ENCODE data around the gene PDE4A.
"Not testable (repeated sequence)": the region's sequence is repeated elsewhere in the genome, so short reads cannot be mapped to it uniquely, and the experiment has no call there.

Gene PDE4A

GRCh38 chr19:10461047-10461949 is 41.0 kb downstream of the PDE4A start:
- DNase-seq (ENCODE audit: extremely low read depth, insufficient read length) = peak; percentile 92
- TF ChIP-seq, protein P1, sequence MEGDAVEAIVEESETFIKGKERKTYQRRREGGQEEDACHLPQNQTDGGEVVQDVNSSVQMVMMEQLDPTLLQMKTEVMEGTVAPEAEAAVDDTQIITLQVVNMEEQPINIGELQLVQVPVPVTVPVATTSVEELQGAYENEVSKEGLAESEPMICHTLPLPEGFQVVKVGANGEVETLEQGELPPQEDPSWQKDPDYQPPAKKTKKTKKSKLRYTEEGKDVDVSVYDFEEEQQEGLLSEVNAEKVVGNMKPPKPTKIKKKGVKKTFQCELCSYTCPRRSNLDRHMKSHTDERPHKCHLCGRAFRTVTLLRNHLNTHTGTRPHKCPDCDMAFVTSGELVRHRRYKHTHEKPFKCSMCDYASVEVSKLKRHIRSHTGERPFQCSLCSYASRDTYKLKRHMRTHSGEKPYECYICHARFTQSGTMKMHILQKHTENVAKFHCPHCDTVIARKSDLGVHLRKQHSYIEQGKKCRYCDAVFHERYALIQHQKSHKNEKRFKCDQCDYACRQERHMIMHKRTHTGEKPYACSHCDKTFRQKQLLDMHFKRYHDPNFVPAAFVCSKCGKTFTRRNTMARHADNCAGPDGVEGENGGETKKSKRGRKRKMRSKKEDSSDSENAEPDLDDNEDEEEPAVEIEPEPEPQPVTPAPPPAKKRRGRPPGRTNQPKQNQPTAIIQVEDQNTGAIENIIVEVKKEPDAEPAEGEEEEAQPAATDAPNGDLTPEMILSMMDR (IDR thresholded peaks at IDR 0.05; ENCODE audit: insufficient read depth, low read length, poor library complexity, severe bottlenecking) = no peak
- H3K36me3 ChIP-seq (ENCODE audit: control insufficient read depth, insufficient read depth, low read length) = peaks cover 4% of the 10 kb centered on the region
- H3K27me3 ChIP-seq (replicated peaks; ENCODE audit: control insufficient read depth, insufficient read depth, low read length) = no peaks in the 10 kb centered on the region
- H3K4me3 ChIP-seq (replicated peaks; ENCODE audit: low read depth, low read length) = peak overlapping the region; percentile 33

GRCh38 chr19:10462042-10462441 is 41.7 kb downstream of the PDE4A start:
- not testable (repeated sequence) for H3K36me3 ChIP-seq (ENCODE audit: control insufficient read depth, insufficient read depth, low read length); DNase-seq (ENCODE audit: extremely low read depth, insufficient read length); H3K27me3 ChIP-seq (replicated peaks; ENCODE audit: control insufficient read depth, insufficient read depth, low read length); H3K4me3 ChIP-seq (replicated peaks; ENCODE audit: low read depth, low read length)

GRCh38 chr19:10462557-10462956 is 42.2 kb downstream of the PDE4A start:
- TF ChIP-seq, protein P1 (IDR thresholded peaks at IDR 0.05; ENCODE audit: insufficient read depth, low read length, poor library complexity, severe bottlenecking) = no peak
- no peak for DNase-seq (ENCODE audit: extremely low read depth, insufficient read length)
- no peaks in the 10 kb centered on the region for H3K27me3 ChIP-seq (replicated peaks; ENCODE audit: control insufficient read depth, insufficient read depth, low read length)
- H3K36me3 ChIP-seq (ENCODE audit: control insufficient read depth, insufficient read depth, low read length) = peaks cover 6% of the 10 kb centered on the region
- no peak overlapping the region for H3K4me3 ChIP-seq (replicated peaks; ENCODE audit: low read depth, low read length)

DNA sequence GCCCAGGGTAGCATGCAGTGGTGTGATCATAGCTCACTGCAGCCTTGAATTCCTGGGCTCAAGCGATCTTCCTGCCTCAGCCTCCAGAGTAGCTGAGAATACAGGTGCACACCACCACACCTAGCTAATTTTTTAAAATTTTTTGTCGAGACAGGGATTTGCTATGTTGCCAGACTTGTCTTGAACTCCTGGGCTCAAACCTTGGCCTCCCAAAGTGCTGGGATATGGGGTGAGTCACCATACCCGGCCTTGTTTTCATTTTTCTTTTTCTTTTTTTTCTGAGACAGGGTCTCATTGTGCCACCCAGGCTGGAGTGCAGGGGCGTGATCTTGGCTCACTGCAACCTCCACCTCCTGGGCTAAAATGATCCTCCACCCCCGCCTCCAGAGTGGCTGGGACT is 44.1 kb downstream of the PDE4A start:
- no peak for DNase-seq (ENCODE audit: extremely low read depth, insufficient read length)
- TF ChIP-seq, protein P1 (IDR thresholded peaks at IDR 0.05; ENCODE audit: insufficient read depth, low read length, poor library complexity, severe bottlenecking) = no peak
- H3K4me3 ChIP-seq (replicated peaks; ENCODE audit: low read depth, low read length) = no peak overlapping the region
- no peaks in the 10 kb centered on the region for H3K27me3 ChIP-seq (replicated peaks; ENCODE audit: control insufficient read depth, insufficient read depth, low read length)
- H3K36me3 ChIP-seq (ENCODE audit: control insufficient read depth, insufficient read depth, low read length) = peaks cover 6% of the 10 kb centered on the region

DNA sequence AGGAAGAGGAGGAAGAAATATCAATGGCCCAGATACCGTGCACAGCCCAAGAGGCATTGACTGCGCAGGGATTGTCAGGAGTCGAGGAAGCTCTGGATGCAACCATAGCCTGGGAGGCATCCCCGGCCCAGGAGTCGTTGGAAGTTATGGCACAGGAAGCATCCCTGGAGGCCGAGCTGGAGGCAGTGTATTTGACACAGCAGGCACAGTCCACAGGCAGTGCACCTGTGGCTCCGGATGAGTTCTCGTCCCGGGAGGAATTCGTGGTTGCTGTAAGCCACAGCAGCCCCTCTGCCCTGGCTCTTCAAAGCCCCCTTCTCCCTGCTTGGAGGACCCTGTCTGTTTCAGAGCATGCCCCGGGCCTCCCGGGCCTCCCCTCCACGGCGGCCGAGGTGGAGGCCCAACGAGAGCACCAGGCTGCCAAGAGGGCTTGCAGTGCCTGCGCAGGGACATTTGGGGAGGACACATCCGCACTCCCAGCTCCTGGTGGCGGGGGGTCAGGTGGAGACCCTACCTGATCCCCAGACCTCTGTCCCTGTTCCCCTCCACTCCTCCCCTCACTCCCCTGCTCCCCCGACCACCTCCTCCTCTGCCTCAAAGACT is 46.9 kb downstream of the PDE4A start:
- Histone ChIP-seq H3K27me3 (replicated peaks; ENCODE audit: control insufficient read depth, insufficient read depth, low read length) (no peaks in the 10 kb centered on the region), H3K4me3 (replicated peaks; ENCODE audit: low read depth, low read length) (no peak overlapping the region), H3K36me3 (ENCODE audit: control insufficient read depth, insufficient read depth, low read length) (peaks cover 6% of the 10 kb centered on the region)
- DNase-seq (ENCODE audit: extremely low read depth, insufficient read length) = no peak
- TF ChIP-seq, protein P1 (IDR thresholded peaks at IDR 0.05; ENCODE audit: insufficient read depth, low read length, poor library complexity, severe bottlenecking) = no peak

- TF ChIP-seq, protein P1 (IDR thresholded peaks at IDR 0.05; ENCODE audit: insufficient read depth, low read length, poor library complexity, severe bottlenecking) = no peak
- DNase-seq (ENCODE audit: extremely low read depth, insufficient read length) = no peak
- peaks cover 6% of the 10 kb centered on the region for H3K36me3 ChIP-seq (ENCODE audit: control insufficient read depth, insufficient read depth, low read length)
- H3K4me3 ChIP-seq (replicated peaks; ENCODE audit: low read depth, low read length) = no peak overlapping the region
- no peaks in the 10 kb centered on the region for H3K27me3 ChIP-seq (replicated peaks; ENCODE audit: control insufficient read depth, insufficient read depth, low read length)
Measured at GRCh38 chr19:10468133-10468532, 47.8 kb downstream of the PDE4A start.
